Esophagus mucosa (tissue), 1 donor: ENCODE data around the gene ROBO1. TPM values are rescaled to one million over a fixed set of nuclear protein-coding genes. Genes with fewer than 3 reads are reported as not detected.

Experiments
- ATAC-seq: fragments of 200-7000 bp; cut with Tn5 transposase; one replicate; pipeline ENCODE4 v1.9.1; 2020
- total RNA-seq: library from RNA; stranded (reverse); gene quantifications from one replicate; pipeline ENCODE4 v1.2.4, GENCODE V29; 2023
- donor health status: DM: yes; HTN: yes; CAD: no.

The ROBO1 gene
- total RNA-seq, 1 donor from 2014 or later = 52.4 TPM

- ATAC-seq = no peak
Observed at GRCh38 chr3:78825858-78826215, 942.0 kb downstream of the ROBO1 start.

- ATAC-seq = no peak
Observed at GRCh38 chr3:78825118-78825857, 942.5 kb downstream of the ROBO1 start.

- peak; percentile 92 for ATAC-seq
Observed at GRCh38 chr3:78823859-78824258, 943.9 kb downstream of the ROBO1 start.

- no peak for ATAC-seq
Observed at GRCh38 chr3:78823434-78823833, 944.4 kb downstream of the ROBO1 start.

GRCh38 chr3:78822726-78823125, 945.1 kb downstream of the ROBO1 start:
- ATAC-seq = no peak

- ATAC-seq = no peak
Observed at GRCh38 chr3:78820542-78820941, 947.3 kb downstream of the ROBO1 start.

GRCh38 chr3:78818161-78818985, 949.4 kb downstream of the ROBO1 start:
- no peak for ATAC-seq

GRCh38 chr3:78814893-78815562, 952.8 kb downstream of the ROBO1 start:
- no peak for ATAC-seq

- no peak for ATAC-seq
Observed at GRCh38 chr3:78812166-78812565, 955.6 kb downstream of the ROBO1 start.

GRCh38 chr3:78809966-78810365, 957.8 kb downstream of the ROBO1 start:
- ATAC-seq = no peak

- no peak for ATAC-seq
Observed at GRCh38 chr3:78804251-78805037, 963.4 kb downstream of the ROBO1 start.

- ATAC-seq = no peak
Observed at GRCh38 chr3:78802562-78802930, 965.3 kb downstream of the ROBO1 start.

- ATAC-seq = no peak
Observed at GRCh38 chr3:78801926-78802561, 965.8 kb downstream of the ROBO1 start.

- peak; percentile 17 for ATAC-seq
Observed at GRCh38 chr3:78799681-78800080, 968.1 kb downstream of the ROBO1 start.

GRCh38 chr3:78798266-78798832, 969.4 kb downstream of the ROBO1 start:
- peak; percentile 51 for ATAC-seq

- peak; percentile 51 for ATAC-seq
Observed at GRCh38 chr3:78794431-78794830, 973.4 kb downstream of the ROBO1 start.

- ATAC-seq = no peak
Observed at GRCh38 chr3:78792733-78793132, 975.1 kb downstream of the ROBO1 start.

- ATAC-seq = no peak
Observed at GRCh38 chr3:78792212-78792611, 975.6 kb downstream of the ROBO1 start.

GRCh38 chr3:78791753-78792152, 976.0 kb downstream of the ROBO1 start:
- ATAC-seq = no peak

- no peak for ATAC-seq
Observed at GRCh38 chr3:78788839-78789238, 979.0 kb downstream of the ROBO1 start.

GRCh38 chr3:78785004-78785403, 982.8 kb downstream of the ROBO1 start:
- peak; percentile 39 for ATAC-seq

- ATAC-seq = no peak
Observed at GRCh38 chr3:78781351-78781750, 986.4 kb downstream of the ROBO1 start.
